Eye (tissue), 1 donor: ENCODE measurements around the gene DACT3.

Source experiments
- DNase-seq: peaks from one replicate; pipeline ENCODE4 v3.0.0-alpha.2; 2015

Gene DACT3

GRCh38 chr19:46661735-46662592, 982 bp upstream of the DACT3 start:
- DNase-seq: peak; percentile 95

DNA sequence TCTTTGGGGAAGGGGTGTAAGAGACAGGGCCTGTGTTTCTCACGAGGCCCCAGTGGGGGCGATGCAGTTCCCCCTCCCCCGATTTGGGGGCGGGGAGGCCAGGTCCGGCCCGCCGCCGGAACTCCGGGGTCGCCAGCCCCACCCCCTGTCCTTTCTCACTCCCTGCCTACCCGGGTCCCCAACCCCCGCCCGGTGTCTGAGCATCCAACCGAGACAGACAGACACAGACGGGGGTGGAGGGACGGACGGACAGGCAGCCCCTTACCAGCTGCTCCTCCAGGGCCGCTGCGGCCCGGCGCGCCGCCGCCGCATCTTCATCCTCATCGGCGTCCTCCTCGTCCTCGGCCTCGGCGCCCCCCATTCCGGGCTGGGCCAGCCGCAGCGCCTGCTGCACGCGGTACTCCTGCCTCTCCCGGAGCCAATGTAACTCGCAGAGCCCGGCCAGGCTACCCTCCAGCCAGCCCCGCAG, 397 bp downstream of the DACT3 start:
- no peak for DNase-seq

- DNase-seq: peak; percentile 82
Measured at GRCh38 chr19:46660008-46660517, 919 bp downstream of the DACT3 start.

DNA sequence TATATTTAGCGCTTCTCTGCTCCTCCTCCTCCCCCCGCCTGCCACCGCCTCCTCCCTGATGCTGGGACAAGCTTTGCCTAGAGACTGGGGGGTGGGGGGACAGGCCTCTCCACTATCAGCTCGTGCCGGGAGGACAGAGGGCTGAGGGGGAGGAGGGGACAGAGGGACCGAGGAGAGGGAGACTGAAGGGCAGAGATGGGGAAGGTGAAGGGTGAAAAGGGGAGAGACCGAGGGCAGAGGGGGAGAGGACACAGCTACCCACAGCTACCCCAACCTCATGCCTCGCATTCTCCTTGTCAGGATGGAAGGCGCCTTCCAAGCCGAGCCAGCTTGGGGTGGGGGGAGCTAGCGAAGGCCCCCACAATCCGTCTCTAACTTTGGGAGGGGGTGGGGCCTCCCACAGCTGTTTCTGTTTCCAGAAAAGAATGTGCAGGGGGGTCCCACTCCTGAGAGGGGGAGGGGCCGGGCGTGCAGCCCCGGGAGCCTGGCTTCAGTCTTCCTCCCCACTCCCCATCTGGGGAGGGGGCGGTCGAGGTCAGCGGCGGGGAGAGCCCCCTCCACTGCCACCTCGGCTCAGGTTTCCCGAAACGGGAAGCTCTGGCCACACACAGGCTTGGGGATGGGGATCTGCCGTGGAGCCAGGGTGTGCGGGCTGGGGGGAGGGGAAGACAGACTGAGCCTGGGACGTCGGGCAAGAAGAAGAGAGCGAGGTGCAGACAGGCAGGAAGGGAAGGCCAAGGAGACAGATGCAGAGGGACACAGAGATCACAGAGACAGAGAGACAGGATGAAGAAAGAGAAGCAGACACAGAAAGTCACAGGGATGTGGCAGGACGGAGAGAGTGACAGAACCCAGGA, 1.6 kb downstream of the DACT3 start:
- peak; percentile 85 for DNase-seq

GRCh38 chr19:46656541-46656940, 4.4 kb downstream of the DACT3 start:
- no peak for DNase-seq

GRCh38 chr19:46654621-46655152, 6.3 kb downstream of the DACT3 start:
- DNase-seq: peak; percentile 77

DNA sequence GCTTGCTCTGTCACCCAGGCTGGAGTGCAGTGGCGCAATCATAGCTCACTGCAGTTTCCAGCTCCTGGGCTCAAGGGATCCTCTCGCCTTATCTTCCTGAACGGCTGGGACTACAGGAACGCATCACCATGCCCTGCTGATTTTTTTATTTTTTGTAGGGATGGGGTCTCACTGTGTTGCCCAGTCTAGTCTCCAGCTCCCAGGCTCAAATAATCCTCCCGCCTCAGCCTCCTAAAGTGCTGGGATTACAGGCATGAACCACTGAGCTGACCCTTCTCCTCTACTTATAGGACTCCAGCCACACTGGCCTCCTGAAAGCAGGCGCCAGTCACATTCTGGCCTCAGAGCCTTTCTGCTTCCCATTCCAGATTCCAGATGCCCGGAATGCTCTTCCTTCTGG, 10.5 kb downstream of the DACT3 start:
- DNase-seq: no peak

GRCh38 chr19:46648961-46649960, 11.7 kb downstream of the DACT3 start:
- no peak for DNase-seq

- no peak for DNase-seq
Measured at GRCh38 chr19:46648060-46648960, 12.7 kb downstream of the DACT3 start.

- DNase-seq: no peak
Measured at GRCh38 chr19:46646402-46646801, 14.6 kb downstream of the DACT3 start.

DNA sequence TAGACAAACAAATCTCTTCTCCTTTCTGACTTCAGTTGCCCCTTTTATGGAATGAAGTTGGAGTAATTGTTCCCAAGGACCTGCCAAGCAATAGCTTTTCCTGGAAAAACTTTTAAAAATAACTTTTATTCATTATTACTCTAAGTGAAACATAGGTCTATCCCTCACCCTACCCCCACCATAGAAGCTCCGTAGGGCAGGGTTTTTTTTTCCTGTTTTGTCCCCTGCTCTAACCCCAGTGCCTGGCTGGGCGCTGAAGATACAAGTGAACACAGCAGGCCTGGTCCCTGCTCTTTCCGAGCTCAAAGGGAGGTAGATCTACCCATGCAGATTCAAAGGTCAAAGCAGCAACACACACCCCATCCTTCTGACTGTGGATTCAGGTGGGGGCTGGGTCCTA, 16.3 kb downstream of the DACT3 start:
- no peak for DNase-seq

DNA sequence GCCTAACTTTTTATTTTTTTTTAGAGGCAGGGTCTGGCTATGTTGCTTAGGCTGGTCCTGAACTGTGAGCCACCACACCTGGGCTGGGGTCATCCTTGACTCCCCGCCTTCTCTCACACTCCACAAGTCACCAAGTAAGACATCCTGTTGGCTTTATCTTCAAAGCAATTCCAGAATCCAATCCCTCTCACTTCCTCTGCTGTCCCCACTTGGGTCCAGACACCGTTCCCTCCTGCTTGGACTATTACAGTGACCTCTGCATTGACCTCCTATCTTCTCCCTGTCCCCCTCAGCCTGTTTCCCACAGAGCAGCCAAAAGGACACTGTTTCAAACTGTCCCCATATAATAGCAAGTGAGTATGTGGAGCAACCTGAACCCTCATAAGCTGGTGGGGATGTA, 20.3 kb downstream of the DACT3 start:
- DNase-seq: no peak

DNA sequence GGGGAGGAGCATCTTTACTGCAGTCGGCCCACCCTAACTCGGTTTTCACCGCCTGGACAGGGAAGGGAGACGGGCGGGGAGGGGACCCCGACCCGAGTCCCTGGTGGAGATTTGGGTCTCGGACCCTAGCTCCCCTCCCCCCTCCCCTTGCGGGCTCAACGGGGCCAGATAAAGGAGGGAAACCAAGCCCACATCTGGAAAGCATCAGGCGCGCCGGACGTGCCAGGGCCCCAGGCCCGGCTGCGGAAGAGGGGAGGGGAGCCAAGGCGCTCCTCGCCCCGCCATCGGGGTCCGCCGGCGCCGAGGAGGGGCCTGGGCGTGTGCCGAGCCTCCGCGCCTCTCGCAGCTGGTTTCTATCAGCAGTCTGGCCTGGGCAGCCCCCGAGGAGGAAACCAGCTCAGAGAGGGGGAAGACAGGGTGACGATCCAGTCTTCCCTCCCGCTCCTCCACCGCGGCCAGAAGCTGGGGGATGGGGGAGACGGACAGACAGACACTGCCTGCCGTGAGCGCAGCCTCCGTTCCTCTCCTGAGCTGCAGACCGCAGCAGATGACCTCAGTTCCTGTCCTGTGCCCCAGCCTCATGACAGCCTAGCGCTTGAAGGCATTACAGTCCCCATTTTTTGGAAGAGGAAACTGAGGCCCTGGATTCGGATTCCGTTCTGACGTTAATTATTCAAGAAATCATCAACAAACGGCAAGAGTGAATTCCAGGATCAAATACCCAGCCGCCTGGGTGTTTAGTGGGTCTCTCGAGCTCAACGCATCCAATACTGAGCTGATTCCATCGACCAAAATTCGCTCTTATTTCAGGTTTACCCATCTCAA, 21.4 kb downstream of the DACT3 start:
- peak; percentile 92 for DNase-seq

DNA sequence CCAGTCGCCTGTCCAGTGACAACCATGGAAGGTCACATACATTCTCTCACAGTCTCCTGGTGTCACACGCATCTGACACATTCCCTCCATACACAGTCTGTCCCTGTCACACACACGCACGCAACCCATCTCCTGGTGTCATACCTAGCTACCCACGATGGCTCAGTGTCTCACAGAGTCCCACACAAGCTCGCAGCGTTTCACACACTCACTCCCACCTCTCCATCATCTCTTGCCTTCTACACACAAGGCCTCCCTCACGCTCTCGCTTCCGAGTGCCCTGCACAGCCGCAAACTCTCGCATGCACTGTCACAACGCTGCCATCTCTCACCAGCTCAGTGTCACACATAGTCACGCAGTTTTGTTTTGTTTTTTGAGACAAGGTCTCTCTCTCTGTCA, 23.8 kb downstream of the DACT3 start:
- no peak for DNase-seq

DNA sequence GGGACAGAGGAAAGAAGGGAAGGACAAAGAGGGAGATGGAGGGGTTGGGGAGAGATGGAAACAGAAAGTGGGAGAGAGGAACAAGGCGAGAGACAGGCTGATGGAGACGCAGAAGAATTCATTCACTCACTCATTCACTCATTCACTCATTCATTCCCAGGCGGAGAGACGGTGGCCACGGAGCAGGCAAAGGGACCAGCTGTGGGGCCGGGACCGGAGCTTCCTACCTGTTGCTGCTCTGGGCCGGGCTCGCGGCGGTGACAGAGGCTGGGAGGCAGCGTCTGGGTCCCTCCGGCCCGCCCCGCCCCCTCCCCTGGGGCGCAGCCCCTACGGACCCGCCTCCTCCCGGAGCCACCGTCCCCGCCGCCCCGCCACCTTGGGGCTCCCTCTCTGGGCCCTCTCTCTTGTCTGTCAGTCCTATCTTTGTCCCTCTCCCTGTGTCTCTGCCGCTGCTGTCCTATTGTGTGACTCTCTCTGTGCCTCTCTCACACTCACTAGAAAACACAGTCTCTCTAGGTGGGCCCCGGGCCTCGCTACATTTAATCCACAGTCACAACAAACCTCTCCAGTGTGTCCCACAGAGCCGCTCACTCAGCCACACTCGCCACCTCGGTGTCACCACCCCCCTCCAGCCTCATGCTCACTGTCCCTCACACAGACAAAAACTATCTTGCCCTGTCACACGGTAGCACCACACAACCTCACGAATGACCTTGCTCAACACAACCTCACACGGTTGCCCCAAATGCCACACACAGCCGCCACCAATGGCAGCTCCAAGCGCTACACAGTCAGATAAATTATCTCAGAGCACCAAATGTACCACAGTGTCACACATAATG, 24.8 kb downstream of the DACT3 start, which contains the start of gene GNG8:
TSS of gene GNG8 (minus strand) at position 283 of the 842 bp plus-strand sequence. CDS start 1,520 bp downstream, outside the sequence.
- no peak for DNase-seq

DNA sequence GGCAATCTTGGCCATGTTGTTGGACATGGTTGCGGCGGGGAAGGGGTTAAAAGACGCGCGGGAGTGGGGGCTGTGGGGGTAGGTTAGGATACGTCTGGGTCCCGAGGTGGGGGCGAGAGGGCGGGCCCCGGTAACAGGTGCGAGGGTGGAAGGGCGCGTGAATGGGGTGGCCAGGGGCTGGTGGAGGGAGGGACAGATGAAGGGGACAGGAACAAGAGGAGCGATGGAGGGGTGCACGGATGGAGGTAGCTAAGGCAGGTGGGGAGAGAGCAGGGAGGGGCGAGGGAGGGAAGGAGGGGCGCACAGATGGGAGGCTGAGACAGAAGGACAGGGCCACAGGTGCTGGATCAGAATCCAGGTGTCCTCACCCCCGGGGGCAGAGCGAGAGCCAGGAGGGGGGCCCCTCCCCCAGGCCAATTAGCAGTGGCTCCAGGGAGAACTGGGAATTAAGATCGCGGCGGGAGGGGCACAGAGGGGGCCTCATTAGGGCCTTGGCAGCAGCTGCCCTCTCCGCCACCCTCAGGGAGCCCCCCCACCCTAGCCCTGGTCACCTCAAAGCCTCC, 26.2 kb downstream of the DACT3 start:
- peak; percentile 49 for DNase-seq

DNA sequence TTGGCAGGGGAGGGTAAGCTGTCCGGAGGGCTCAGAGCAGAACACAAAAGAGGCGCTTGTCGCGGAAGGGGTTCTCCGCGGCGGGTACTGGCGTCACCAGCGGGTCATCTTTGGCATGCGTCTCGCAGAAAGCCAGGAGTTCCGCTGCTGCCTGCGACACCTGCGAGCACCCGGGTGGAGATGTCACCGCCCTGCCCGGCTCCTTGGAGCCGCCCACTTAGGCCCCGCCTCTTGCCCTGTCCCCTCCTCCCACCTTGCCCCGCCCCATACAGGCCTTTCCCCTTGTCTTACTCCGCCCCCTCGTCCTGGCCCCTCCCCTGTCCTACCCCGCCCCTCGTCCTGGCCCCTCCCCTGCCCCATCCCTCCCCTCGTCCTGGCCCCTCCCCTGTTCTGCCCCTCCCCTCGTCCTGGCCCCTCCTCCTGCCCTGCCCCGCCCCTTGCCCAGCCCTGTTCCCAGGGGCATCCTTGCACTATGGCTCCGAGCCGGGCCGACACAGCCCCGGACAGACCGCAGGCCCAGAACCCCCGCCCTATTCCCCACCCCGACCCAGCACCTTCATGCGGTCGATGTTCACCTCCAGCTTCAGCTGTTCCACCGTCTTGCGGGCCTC, 26.8 kb downstream of the DACT3 start:
- DNase-seq: peak; percentile 85

DNA sequence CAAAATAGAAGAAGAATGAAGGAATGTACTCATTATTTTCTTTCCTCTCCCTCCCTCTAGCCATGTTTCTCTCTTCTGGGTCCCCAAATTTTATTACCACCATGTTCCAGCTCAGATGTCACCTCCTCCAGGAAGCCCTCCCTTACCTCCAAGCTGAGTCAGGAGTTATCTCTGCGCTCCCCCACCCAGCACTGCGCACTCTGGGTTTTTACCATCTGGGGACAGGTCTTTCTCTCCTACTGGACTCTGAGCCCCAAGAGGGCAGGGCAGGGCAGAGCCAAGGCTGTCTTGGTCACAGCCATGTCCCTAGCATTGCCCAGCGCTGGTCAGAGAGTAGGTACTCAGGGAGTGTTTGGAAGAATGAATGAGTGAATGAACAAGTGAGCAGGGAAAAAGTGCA, 27.9 kb downstream of the DACT3 start:
- DNase-seq: no peak
